Chondrocyte (in vitro differentiated cells): ENCODE data around the gene ERBB4. TPM values are rescaled to one million over a fixed set of nuclear protein-coding genes. Genes with fewer than 3 reads are reported as not detected.

ENCODE experiments used
- DNase-seq: peaks from one replicate; pipeline ENCODE4 v3.0.0; 2021; ENCODE audit warnings: mixed read lengths, low spot score
- H3K27ac Mint-ChIP-seq: one replicate; pipeline ENCODE4 v1.8.0; 2021; ENCODE audit warnings: mild to moderate bottlenecking, moderate library complexity, mixed read lengths; ENCODE audit not compliant: unreplicated experiment
- H3K27me3 Mint-ChIP-seq: 2 replicates; pipeline ENCODE4 v1.8.0; 2021; ENCODE audit warnings: low read depth, mixed read lengths
- H3K36me3 Mint-ChIP-seq: 2 replicates; pipeline ENCODE4 v1.8.0; 2021; ENCODE audit warnings: low read depth, mixed read lengths
- H3K4me1 Mint-ChIP-seq: 2 replicates; pipeline ENCODE4 v1.8.0; 2021; ENCODE audit warnings: low read depth, mild to moderate bottlenecking, mixed read lengths
- H3K4me3 Mint-ChIP-seq: one replicate; pipeline ENCODE4 v1.8.0; 2021; ENCODE audit warnings: mild to moderate bottlenecking, moderate library complexity, mixed read lengths; ENCODE audit not compliant: unreplicated experiment
- H3K9me3 Mint-ChIP-seq: 2 replicates; pipeline ENCODE4 v1.8.0; 2021; ENCODE audit warnings: low read depth, mixed read lengths
- CTCF ChIP-seq: fragments of 200-600 bp; sonication (generic); IDR thresholded peaks from 2 replicates; pipeline ENCODE4 v1.5.0; 2021; ENCODE audit warnings: antibody characterized with exemption, mild to moderate bottlenecking, moderate library complexity
- total RNA-seq: library from RNA; stranded (reverse); gene quantifications from 3 replicates; pipeline ENCODE4 v1.2.1, GENCODE V29; 2021

The ERBB4 gene
- total RNA-seq, 1 donor from 2014 or later = 1.3 TPM

- no peak for DNase-seq
- TF ChIP-seq CTCF = no peak
- H3K9me3 Mint-ChIP-seq = no peaks in the 10 kb centered on the region
- no peak overlapping the region for H3K27ac Mint-ChIP-seq
- H3K36me3 Mint-ChIP-seq = peaks cover 2% of the 10 kb centered on the region
- no peaks in the 10 kb centered on the region for H3K27me3 Mint-ChIP-seq
- H3K4me1 Mint-ChIP-seq = peaks cover 6% of the 10 kb centered on the region
- no peak overlapping the region for H3K4me3 Mint-ChIP-seq
Measured at GRCh38 chr2:211617803-211618202, 920.8 kb downstream of the ERBB4 start.

GRCh38 chr2:211611621-211612020 is 927.0 kb downstream of the ERBB4 start:
- no peaks in the 10 kb centered on the region for H3K27me3 Mint-ChIP-seq
- TF ChIP-seq CTCF = no peak
- H3K4me1 Mint-ChIP-seq = peaks cover 2% of the 10 kb centered on the region
- H3K4me3 Mint-ChIP-seq = no peak overlapping the region
- H3K36me3 Mint-ChIP-seq = peaks cover 2% of the 10 kb centered on the region
- H3K27ac Mint-ChIP-seq = no peak overlapping the region
- H3K9me3 Mint-ChIP-seq = no peaks in the 10 kb centered on the region
- DNase-seq = no peak

GRCh38 chr2:211611061-211611518 is 927.5 kb downstream of the ERBB4 start:
- no peaks in the 10 kb centered on the region for H3K9me3 Mint-ChIP-seq
- H3K4me1 Mint-ChIP-seq = no peaks in the 10 kb centered on the region
- H3K27me3 Mint-ChIP-seq = no peaks in the 10 kb centered on the region
- H3K36me3 Mint-ChIP-seq = peaks cover 2% of the 10 kb centered on the region
- no peak overlapping the region for H3K4me3 Mint-ChIP-seq
- H3K27ac Mint-ChIP-seq = no peak overlapping the region
- no peak for TF ChIP-seq CTCF
- DNase-seq = no peak

- H3K27ac Mint-ChIP-seq = no peak overlapping the region
- no peak overlapping the region for H3K4me3 Mint-ChIP-seq
- peaks cover 2% of the 10 kb centered on the region for H3K36me3 Mint-ChIP-seq
- no peak for DNase-seq
- H3K4me1 Mint-ChIP-seq = no peaks in the 10 kb centered on the region
- H3K9me3 Mint-ChIP-seq = no peaks in the 10 kb centered on the region
- no peak for TF ChIP-seq CTCF
- H3K27me3 Mint-ChIP-seq = no peaks in the 10 kb centered on the region
Measured at GRCh38 chr2:211609127-211609526, 929.5 kb downstream of the ERBB4 start.

GRCh38 chr2:211599146-211599545 is 939.5 kb downstream of the ERBB4 start:
- H3K4me3 Mint-ChIP-seq = no peak overlapping the region
- no peaks in the 10 kb centered on the region for H3K27me3 Mint-ChIP-seq
- no peaks in the 10 kb centered on the region for H3K36me3 Mint-ChIP-seq
- H3K27ac Mint-ChIP-seq = no peak overlapping the region
- peaks cover 3% of the 10 kb centered on the region for H3K9me3 Mint-ChIP-seq
- no peak for DNase-seq
- no peak for TF ChIP-seq CTCF
- no peaks in the 10 kb centered on the region for H3K4me1 Mint-ChIP-seq
